Stimulated activated naive CD8-positive, alpha-beta T cell treated with anti-CD3 and anti-CD28 coated beads, Interleukin-15, Interleukin-2, amounts not matched to agents 100 ng/mL and 50 ng/mL, for 24 hours (primary cell): ENCODE results near the gene FAM171A1.
"Not testable (repeated sequence)": the region's sequence is repeated elsewhere in the genome, so short reads cannot be mapped to it uniquely, and the experiment has no call there.

Source experiments
- H3K27ac Mint-ChIP-seq: one replicate; pipeline ENCODE4 v1.8.0; 2021; ENCODE audit warnings: mild to moderate bottlenecking, mixed read lengths
- H3K27me3 Mint-ChIP-seq: one replicate; pipeline ENCODE4 v1.8.0; 2021; ENCODE audit warnings: mixed read lengths
- H3K36me3 Mint-ChIP-seq: one replicate; pipeline ENCODE4 v1.8.0; 2021; ENCODE audit warnings: low read depth, mixed read lengths
- H3K4me1 Mint-ChIP-seq: one replicate; pipeline ENCODE4 v1.8.0; 2021; ENCODE audit warnings: low read depth, mixed read lengths
- H3K4me3 Mint-ChIP-seq: one replicate; pipeline ENCODE4 v1.8.0; 2021; ENCODE audit warnings: mild to moderate bottlenecking, mixed read lengths
- H3K9me3 Mint-ChIP-seq: one replicate; pipeline ENCODE4 v1.8.0; 2021; ENCODE audit warnings: mixed read lengths

Gene FAM171A1

DNA sequence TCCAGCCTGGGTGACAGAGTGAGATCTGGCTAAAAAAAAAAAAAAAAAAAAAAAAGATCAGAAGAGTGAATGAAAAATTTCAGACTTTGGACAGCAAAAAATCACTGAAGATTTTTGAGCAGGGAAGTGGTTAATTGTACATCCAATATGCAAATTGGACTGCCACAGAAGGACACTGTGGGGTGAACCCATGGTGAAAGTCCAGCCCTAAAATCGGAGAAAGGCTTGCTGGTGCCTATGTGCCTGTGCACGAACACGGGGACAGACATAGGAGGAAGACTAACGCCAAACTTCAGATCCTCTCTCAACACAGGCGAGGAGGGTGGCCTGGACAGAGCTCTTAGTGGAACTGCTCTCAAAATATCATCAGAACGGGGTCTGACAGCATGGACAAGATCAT, 65.5 kb downstream of the FAM171A1 start:
- H3K4me3 Mint-ChIP-seq: no peak overlapping the region
- H3K27me3 Mint-ChIP-seq: no peaks in the 10 kb centered on the region

DNA sequence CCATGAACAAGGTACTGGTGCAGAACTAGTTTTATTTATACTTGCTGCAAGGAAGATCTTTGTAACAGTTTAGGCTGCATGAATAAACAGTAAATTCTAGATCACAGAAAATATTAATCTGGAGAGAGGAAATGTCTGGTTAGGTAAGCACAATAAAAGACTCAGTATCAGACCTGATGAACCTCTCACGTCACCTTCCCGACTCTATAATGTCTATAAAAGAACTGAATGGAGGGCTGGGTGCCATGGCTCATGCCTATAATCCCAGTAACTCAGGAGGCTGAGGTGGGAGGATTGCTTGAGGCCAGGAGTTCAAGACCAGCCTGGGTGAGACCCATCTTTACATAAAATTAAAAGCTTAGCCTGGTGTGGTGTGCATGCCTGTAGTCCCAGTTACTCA, 65.9 kb downstream of the FAM171A1 start:
- H3K27ac Mint-ChIP-seq: no peak overlapping the region
- no peak overlapping the region for H3K4me3 Mint-ChIP-seq
- H3K4me1 Mint-ChIP-seq: no peaks in the 10 kb centered on the region
- no peaks in the 10 kb centered on the region for H3K36me3 Mint-ChIP-seq
- no peaks in the 10 kb centered on the region for H3K27me3 Mint-ChIP-seq
- H3K9me3 Mint-ChIP-seq: no peaks in the 10 kb centered on the region

More for the DNA sequence above, 65.5 kb downstream of the FAM171A1 start:
- Mint-ChIP-seq H3K9me3 (no peaks in the 10 kb centered on the region), H3K36me3 (no peaks in the 10 kb centered on the region), H3K27ac (no peak overlapping the region), H3K4me1 (no peaks in the 10 kb centered on the region)

DNA sequence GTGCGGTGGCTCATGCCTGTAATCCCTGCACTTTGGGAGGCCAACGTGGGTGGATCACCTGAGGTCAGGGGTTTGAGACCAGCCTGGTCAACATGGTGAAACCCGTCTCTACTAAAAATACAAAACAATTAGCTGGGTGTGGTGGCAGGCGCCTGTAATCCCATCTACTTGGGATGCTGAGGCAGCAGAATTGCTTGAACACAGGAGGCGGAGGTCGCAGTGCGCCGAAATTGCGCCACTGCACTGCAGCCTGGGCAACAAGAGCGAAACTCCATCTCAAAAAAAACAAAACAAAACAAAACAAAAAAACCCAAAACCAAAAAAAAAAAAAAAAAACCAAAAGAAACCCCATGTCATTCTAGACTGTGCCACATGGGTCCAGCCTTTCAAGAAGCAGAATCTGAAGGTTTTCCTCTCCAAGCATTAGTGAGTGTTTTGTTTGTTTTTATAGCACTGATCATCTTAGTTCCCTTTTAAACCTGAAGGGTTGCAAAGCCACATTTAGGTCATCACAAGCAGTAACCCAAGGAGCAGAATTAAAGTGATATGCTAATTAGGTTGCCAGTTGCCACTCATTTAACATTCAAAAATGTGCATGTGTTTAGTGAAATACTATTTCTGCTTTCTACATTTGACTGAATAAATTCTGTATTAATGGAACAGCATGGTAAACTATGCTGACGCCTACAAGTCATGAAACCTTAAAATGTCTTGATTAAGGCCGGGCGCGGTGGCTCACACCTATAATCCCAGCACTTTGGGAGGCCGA, 68.7 kb downstream of the FAM171A1 start:
- not testable (repeated sequence) for H3K9me3 Mint-ChIP-seq, H3K27me3 Mint-ChIP-seq, H3K4me3 Mint-ChIP-seq, H3K36me3 Mint-ChIP-seq, H3K4me1 Mint-ChIP-seq, H3K27ac Mint-ChIP-seq

DNA sequence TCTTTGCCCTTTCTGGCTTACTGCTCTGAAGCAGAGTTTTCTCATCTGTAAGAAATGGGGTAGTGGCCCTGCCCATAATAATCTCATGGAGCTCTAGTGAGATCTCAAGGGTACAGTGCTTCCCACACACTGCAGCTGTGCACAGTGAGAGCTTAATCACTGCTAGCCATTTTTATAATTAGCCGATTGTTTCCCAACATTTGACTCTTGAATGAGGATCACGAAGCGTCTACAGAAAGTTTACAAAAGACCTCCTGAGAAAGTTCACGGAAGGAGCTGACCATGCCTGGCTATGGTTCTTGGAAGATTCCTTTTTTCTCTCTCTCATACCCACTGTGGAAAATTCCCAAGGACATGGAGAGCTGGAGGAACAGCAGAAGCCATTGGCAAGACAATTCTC, 70.4 kb downstream of the FAM171A1 start:
- H3K4me3 Mint-ChIP-seq: no peak overlapping the region
- peaks cover 4% of the 10 kb centered on the region for H3K27me3 Mint-ChIP-seq
- no peaks in the 10 kb centered on the region for H3K36me3 Mint-ChIP-seq
- no peak overlapping the region for H3K27ac Mint-ChIP-seq
- H3K4me1 Mint-ChIP-seq: no peaks in the 10 kb centered on the region
- H3K9me3 Mint-ChIP-seq: no peaks in the 10 kb centered on the region

DNA sequence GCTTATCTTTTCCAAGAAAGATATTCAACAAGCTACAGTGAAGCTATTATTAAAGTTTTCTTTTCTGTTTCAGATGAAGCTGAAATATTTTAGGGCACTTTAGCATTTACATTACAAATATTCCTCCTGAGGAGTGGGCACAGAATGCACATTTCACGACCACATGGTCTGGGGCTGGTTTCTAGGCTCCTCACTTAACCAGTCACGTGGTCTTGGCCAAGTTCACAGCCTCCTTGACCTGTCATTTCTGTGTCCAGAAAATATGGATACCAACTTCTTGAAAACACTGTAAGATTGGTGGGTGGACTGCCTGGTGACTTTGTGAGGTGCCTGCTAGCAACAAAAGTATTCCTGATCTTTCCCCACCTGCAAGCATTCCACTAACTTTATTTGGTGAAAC, 70.9 kb downstream of the FAM171A1 start:
- Mint-ChIP-seq H3K9me3 (no peaks in the 10 kb centered on the region), H3K27me3 (peaks cover 4% of the 10 kb centered on the region), H3K36me3 (no peaks in the 10 kb centered on the region), H3K4me3 (no peak overlapping the region), H3K27ac (no peak overlapping the region), H3K4me1 (no peaks in the 10 kb centered on the region)

DNA sequence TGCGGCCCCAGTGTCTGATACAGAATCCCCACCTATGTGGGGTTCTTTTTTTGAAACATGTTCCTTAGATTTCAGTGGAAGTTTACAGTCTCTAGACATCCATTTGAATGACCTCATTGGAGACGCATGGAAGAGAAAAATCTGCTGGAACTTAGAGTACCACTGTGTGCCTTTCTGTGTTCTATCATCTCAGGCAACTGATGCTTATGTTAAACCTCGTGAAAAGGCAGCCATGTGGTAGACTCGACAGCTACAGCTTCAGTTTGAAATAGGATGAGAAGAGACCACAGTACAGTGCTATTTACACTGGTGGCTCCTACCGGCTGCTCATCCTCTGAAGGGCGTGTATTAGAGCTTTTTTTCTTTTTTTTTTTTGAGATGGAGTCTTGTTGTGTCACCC, 74.4 kb downstream of the FAM171A1 start:
- Mint-ChIP-seq H3K36me3 (no peaks in the 10 kb centered on the region), H3K4me1 (no peaks in the 10 kb centered on the region), H3K27ac (no peak overlapping the region)

DNA sequence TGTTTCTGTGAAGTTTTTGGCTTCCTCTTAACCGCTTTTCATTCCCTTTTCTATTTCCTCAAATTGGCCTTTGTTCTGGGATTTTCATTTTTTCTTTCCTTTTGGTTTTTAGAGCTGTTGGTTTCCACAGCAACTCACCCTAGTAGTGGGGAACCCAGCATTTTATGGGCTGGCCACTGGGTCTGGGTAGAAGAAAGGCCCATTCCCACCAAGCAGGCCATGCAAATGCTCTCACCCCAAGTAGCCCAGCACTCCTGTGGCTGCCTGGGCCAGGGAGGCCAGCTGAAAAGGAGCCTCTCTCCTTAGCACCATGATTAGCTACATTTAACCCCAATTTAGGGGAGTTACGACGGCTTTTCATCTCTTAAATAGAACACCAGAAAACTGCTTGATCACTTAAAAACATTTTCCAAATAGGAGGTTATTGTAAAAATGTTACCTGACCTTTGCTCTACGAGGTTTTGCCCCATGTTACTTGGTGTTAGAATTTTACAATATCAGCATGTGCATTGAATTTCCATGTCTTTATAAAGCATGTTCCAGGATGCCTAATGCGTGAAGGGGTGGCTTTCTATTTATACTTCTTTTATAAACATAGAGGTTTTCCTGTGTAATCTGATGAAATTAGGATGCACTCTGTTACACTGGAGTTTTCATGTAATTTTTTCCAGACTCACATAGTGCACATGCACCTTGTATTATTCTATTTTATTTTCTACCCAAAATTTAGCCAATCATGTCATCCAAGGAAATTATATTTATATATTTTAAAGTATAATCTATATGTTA, 75.4 kb downstream of the FAM171A1 start:
- peaks cover 4% of the 10 kb centered on the region for H3K27me3 Mint-ChIP-seq
- no peaks in the 10 kb centered on the region for H3K4me1 Mint-ChIP-seq
- H3K27ac Mint-ChIP-seq: no peak overlapping the region
- H3K4me3 Mint-ChIP-seq: no peak overlapping the region
- no peaks in the 10 kb centered on the region for H3K9me3 Mint-ChIP-seq
- H3K36me3 Mint-ChIP-seq: no peaks in the 10 kb centered on the region

More for the DNA sequence above, 74.4 kb downstream of the FAM171A1 start:
- H3K9me3 Mint-ChIP-seq: no peaks in the 10 kb centered on the region
- H3K4me3 Mint-ChIP-seq: no peak overlapping the region
- H3K27me3 Mint-ChIP-seq: peaks cover 4% of the 10 kb centered on the region

DNA sequence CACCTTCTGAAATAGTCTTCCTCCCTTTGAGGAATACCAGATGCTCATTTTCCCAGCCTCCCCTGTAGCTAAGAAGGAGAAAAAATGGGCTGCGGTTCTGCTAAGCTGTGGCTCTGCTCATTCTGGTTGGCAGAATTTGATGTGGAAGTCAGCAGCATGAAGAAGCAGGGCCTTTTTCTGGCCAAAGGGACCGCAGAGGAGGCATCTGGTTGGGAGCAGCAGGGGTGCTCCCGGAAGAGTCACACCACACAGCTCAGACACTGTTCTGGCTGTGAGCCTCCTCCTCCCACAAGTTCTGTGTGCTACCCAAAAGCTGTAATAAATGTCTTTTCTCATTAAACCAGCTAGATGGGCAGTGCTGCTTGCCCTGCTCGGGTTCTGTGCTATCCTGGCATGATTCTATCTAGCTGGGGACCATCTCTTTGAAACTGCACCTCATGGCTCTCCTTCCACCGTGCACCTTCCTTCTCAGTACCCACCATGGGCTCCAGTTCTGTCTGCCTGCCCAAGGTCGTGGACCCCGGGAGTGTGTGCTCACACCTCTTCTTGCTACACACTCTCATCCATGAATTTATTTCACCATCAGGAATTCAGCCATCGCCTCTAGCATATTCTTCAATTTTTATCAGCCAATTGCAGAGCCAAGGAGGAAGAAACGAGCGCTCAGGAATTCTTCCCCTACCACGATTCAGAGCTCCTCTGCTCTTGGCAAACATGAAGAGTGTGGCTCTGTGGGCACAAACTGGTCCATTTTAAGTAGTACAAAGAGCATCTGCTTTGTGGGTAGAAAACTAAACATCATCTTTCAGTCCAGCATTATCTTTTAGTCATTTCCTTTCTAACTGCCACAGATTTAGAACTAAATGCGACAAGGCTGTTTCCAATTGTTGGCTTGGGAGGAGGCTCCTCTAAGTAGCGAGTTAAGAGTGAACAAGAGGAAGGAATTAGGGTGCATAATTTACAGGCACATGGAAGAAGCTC, 76.9 kb downstream of the FAM171A1 start:
- Mint-ChIP-seq H3K9me3 (no peaks in the 10 kb centered on the region), H3K27ac (no peak overlapping the region), H3K4me3 (no peak overlapping the region), H3K4me1 (no peaks in the 10 kb centered on the region), H3K27me3 (peaks cover under 1% of the 10 kb centered on the region), H3K36me3 (no peaks in the 10 kb centered on the region)

DNA sequence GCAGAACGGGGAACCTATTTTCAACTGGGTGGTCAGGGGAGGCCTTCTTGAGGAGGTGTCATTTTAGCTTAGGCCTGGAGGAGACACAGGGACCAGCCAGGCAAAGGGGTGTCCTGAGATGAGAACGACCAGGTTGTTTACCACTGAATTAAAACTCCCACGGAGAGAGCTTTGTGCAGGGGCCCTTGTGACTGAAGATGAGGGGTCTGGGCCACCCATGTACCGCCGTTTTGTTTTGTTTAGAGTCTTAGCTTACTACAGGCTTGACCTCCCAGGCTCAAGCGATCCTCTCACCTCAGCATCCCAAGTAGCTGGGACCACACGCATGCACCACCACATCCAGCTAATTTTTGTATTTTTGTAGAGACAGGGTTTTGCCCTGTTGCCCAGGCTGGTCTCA, 80.4 kb downstream of the FAM171A1 start:
- H3K4me1 Mint-ChIP-seq: no peaks in the 10 kb centered on the region
- H3K27me3 Mint-ChIP-seq: no peaks in the 10 kb centered on the region
- no peaks in the 10 kb centered on the region for H3K36me3 Mint-ChIP-seq
- H3K27ac Mint-ChIP-seq: no peak overlapping the region
- no peak overlapping the region for H3K4me3 Mint-ChIP-seq
- no peaks in the 10 kb centered on the region for H3K9me3 Mint-ChIP-seq

DNA sequence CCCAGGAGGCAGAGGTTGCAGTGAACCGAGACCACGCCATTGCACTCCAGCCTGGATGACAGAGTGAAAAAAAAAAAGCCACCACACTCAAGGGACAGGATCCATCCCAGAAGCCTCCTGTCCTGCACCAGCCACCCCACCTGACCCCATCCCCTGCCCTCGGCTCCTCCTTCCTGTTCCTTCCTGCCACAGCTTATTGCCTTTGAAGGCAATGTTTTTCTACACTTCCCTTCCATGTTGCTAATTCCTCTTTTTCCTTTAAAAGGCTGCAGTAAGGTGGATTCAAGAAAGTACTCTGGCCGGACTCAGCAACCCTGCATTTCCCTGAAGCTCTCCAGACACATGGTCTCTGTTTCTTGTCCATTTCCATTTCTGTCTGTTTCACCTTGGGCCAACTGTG, 80.9 kb downstream of the FAM171A1 start:
- no peak overlapping the region for H3K4me3 Mint-ChIP-seq
- H3K27me3 Mint-ChIP-seq: no peaks in the 10 kb centered on the region
- no peaks in the 10 kb centered on the region for H3K9me3 Mint-ChIP-seq
- no peaks in the 10 kb centered on the region for H3K4me1 Mint-ChIP-seq
- H3K36me3 Mint-ChIP-seq: no peaks in the 10 kb centered on the region
- no peak overlapping the region for H3K27ac Mint-ChIP-seq

DNA sequence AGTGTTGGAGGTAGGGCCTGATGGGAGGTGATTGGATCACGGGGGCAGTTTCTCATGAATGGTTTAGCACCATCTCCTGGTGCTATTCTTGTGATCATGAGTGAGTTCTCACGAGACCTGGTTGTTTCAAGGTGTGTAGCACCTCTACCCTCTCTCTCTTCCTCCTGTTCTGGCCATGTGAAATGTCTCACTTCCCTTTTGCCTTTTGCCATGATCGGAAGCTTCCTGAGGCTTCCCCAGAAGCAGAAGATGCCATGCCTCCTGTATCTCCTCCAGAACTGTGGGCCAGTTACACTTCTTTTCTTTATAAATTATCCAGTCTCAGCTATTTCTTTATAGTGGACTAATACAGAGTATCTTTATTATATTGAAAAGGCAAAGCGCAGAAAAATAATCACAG, 90.1 kb downstream of the FAM171A1 start:
- H3K27me3 Mint-ChIP-seq: no peaks in the 10 kb centered on the region
- no peaks in the 10 kb centered on the region for H3K36me3 Mint-ChIP-seq
- no peak overlapping the region for H3K27ac Mint-ChIP-seq
- no peak overlapping the region for H3K4me3 Mint-ChIP-seq
- no peaks in the 10 kb centered on the region for H3K4me1 Mint-ChIP-seq
- H3K9me3 Mint-ChIP-seq: no peaks in the 10 kb centered on the region

DNA sequence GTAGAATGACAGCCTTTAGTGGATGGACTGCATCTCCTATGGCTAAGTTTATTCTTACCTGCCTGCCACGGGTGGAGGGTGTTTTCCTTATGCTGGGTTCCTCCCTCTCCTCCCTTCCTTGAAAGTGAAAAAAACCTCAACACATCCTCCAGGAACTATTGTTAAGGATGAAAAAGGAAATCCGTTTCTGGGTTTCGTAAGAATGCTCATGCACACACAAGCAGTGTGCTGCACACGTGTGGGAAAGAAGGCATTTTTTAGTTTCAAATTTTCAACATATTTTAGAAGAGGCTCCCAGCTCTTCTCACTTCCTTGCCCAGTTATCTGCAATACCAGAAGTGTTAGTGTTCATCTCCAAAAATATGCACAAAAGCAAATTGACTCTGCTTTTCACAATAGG, 90.6 kb downstream of the FAM171A1 start:
- Mint-ChIP-seq H3K36me3 (no peaks in the 10 kb centered on the region), H3K27ac (no peak overlapping the region), H3K4me1 (no peaks in the 10 kb centered on the region), H3K27me3 (no peaks in the 10 kb centered on the region), H3K9me3 (no peaks in the 10 kb centered on the region), H3K4me3 (no peak overlapping the region)

DNA sequence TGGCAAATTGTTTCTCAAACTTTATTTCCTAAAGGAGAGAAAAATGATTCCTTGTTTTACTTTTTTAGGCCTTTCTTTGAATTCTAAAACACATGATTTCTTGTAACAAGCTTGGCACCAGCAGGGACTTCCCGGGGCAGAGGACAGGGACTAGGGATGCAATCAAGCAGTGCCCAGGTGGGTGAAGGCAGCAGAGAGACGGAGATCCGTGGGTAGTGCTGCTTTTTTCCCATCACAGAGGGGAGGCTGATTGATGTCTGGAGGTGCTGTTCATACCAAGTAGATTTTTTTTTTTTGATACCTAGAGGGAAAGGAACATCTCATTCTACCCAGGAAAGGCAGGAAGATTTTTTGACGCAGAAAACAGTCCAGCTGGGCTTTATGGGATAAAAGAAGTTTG, 91.9 kb downstream of the FAM171A1 start:
- Mint-ChIP-seq H3K4me3 (no peak overlapping the region), H3K4me1 (no peaks in the 10 kb centered on the region), H3K27me3 (no peaks in the 10 kb centered on the region), H3K9me3 (peaks cover 3% of the 10 kb centered on the region), H3K36me3 (no peaks in the 10 kb centered on the region), H3K27ac (no peak overlapping the region)

DNA sequence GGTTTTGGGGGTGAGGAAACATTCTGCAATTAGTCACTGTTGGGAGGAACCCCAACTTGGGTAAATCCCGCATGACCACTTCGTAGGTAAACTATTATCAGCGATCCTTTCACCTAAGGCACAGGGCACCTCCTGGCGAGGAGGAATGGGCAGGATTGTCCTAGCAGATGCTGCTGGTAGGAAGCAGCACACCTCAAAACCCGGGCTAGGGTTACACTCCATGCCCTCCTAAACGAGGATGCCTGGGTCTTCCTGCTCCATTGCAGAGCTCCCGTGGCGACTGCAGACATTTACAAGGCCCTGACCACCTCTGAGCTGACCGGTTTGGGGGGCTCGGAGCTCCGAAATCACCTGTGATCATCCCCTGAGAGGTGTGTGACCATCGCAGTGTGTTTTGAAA, 92.3 kb downstream of the FAM171A1 start:
- Mint-ChIP-seq H3K4me3 (no peak overlapping the region), H3K36me3 (no peaks in the 10 kb centered on the region), H3K9me3 (peaks cover 6% of the 10 kb centered on the region), H3K27me3 (no peaks in the 10 kb centered on the region), H3K4me1 (no peaks in the 10 kb centered on the region), H3K27ac (no peak overlapping the region)

DNA sequence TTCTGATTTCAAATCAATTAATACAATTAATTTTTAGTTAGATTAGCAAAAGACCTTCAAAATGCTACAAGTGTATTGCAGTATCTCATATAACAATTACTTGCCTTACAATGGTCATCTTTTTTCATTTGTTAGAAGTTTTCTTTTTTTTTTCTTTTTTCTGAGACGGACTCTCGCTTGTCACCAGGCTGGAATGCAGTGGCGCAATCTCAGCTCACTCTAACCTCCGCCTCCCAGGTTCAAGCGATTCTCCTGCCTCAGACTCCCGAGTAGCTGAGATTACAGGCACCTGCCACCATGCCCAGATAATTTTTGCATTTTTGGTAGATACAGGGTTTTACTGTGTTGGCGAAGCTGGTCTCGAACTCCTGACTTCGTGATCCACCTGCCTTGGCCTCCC, 95.0 kb downstream of the FAM171A1 start:
- not testable (repeated sequence) for H3K4me3 Mint-ChIP-seq, H3K27ac Mint-ChIP-seq, H3K36me3 Mint-ChIP-seq, H3K4me1 Mint-ChIP-seq, H3K27me3 Mint-ChIP-seq, H3K9me3 Mint-ChIP-seq
